ENCODE measurements around the gene OSTN. TPM values are rescaled to one million over a fixed set of nuclear protein-coding genes. Genes with fewer than 3 reads are reported as not detected.
A peak's percentile ranks its signal among the peaks of the same experiment; 100 is the strongest.
"Not testable (repeated sequence)": the region's sequence is repeated elsewhere in the genome, so short reads cannot be mapped to it uniquely, and the experiment has no call there.

Gene OSTN
- total and polyA plus RNA-seq, 2 experiments from 2014 or later = not detected

- not testable (repeated sequence) for H3K27me3 ChIP-seq (ENCODE audit: insufficient read depth); H3K4me1 Mint-ChIP-seq; H3K36me3 ChIP-seq (ENCODE audit: insufficient read depth); H3K27me3 Mint-ChIP-seq (ENCODE audit: insufficient read depth, low read depth, poor library complexity); H3K79me2 ChIP-seq (replicated peaks; ENCODE audit: insufficient read depth); H3K4me3 ChIP-seq; H3K27ac ChIP-seq (ENCODE audit: low read depth); H3F3A ChIP-seq (replicated peaks; ENCODE audit: low read depth); H3K27ac Mint-ChIP-seq; ATAC-seq; H2AFZ ChIP-seq; H3K4me1 ChIP-seq (ENCODE audit: insufficient read depth); H3K4me3 Mint-ChIP-seq; H3K36me3 Mint-ChIP-seq (ENCODE audit: low read depth); H3K9me2 ChIP-seq (ENCODE audit: insufficient read depth); DNase-seq (ENCODE audit: low spot score); H3K4me2 ChIP-seq; H4K20me1 ChIP-seq (replicated peaks; ENCODE audit: insufficient read depth)
- H3K9me3 Mint-ChIP-seq = peaks cover 13% of the 10 kb centered on the region
Observed at GRCh38 chr3:191185382-191185781, 13.7 kb upstream of the OSTN start.

GRCh38 chr3:191188246-191188645 lies 10.8 kb upstream of the OSTN start:
- H3K27me3 Mint-ChIP-seq (ENCODE audit: insufficient read depth, low read depth, poor library complexity); H3K79me2 ChIP-seq (replicated peaks; ENCODE audit: insufficient read depth); DNase-seq (ENCODE audit: low spot score); ATAC-seq; H3K27me3 ChIP-seq (ENCODE audit: insufficient read depth); H3K4me3 ChIP-seq; H4K20me1 ChIP-seq (replicated peaks; ENCODE audit: insufficient read depth); H3K4me1 Mint-ChIP-seq; H3K9me2 ChIP-seq (ENCODE audit: insufficient read depth); H3K27ac Mint-ChIP-seq; H3K4me1 ChIP-seq (ENCODE audit: insufficient read depth); H2AFZ ChIP-seq; H3K36me3 Mint-ChIP-seq (ENCODE audit: low read depth); H3F3A ChIP-seq (replicated peaks; ENCODE audit: low read depth); H3K36me3 ChIP-seq (ENCODE audit: insufficient read depth); H3K4me2 ChIP-seq; H3K4me3 Mint-ChIP-seq; H3K27ac ChIP-seq (ENCODE audit: low read depth): not testable (repeated sequence)
- H3K9me3 Mint-ChIP-seq = peaks cover 20% of the 10 kb centered on the region

- H3K4me1 Mint-ChIP-seq; H3K79me2 ChIP-seq (replicated peaks; ENCODE audit: insufficient read depth): not testable (repeated sequence)
Observed at GRCh38 chr3:191192270-191192669, 6.8 kb upstream of the OSTN start.

GRCh38 chr3:191192941-191193340 lies 6.1 kb upstream of the OSTN start:
- Histone ChIP-seq H3K9me2 (ENCODE audit: insufficient read depth) (0 out of 2 replicates have a peak, but pooled peaks cover 3% of the 10 kb centered on the region), H3K27me3 (ENCODE audit: insufficient read depth) (no peaks in the 10 kb centered on the region), H4K20me1 (replicated peaks; ENCODE audit: insufficient read depth) (no peaks in the 10 kb centered on the region), H3K4me2 (no peak overlapping the region), H3K79me2 (replicated peaks; ENCODE audit: insufficient read depth) (no peaks in the 10 kb centered on the region), H2AFZ (peak overlapping the region; percentile 32; the same call in 1 of the 2 replicates), H3F3A (replicated peaks; ENCODE audit: low read depth) (no peaks in the 10 kb centered on the region), H3K36me3 (ENCODE audit: insufficient read depth) (no peaks in the 10 kb centered on the region), H3K4me1 (ENCODE audit: insufficient read depth) (no peaks in the 10 kb centered on the region), H3K27ac (ENCODE audit: low read depth) (no peak overlapping the region), H3K4me3 (no peak overlapping the region)
- no peak for ATAC-seq
- Mint-ChIP-seq H3K27me3 (ENCODE audit: insufficient read depth, low read depth, poor library complexity) (peaks cover 2% of the 10 kb centered on the region), H3K4me3 (no peak overlapping the region), H3K9me3 (peaks cover 6% of the 10 kb centered on the region; the same call in 2 of the 3 replicates), H3K4me1 (no peaks in the 10 kb centered on the region), H3K27ac (no peak overlapping the region), H3K36me3 (ENCODE audit: low read depth) (0 out of 3 replicates have a peak, but pooled peaks cover 6% of the 10 kb centered on the region)
- no peak for DNase-seq (ENCODE audit: low spot score)
- no peak for TF ChIP-seq ETS1 (IDR thresholded peaks at IDR 0.05)
- TF ChIP-seq ZNF331 (CRISPR knock-in tag; IDR thresholded peaks at IDR 0.05; ENCODE audit: low read depth) = no peak
- TF ChIP-seq EZH2 (IDR thresholded peaks at IDR 0.05; ENCODE audit: low read depth, unreplicated experiment) = no peak
- no peak for TF ChIP-seq EZH2phosphoT487 (IDR thresholded peaks at IDR 0.05; ENCODE audit: unreplicated experiment)
- no peak for TF ChIP-seq REST (IDR thresholded peaks at IDR 0.05; ENCODE audit: unreplicated experiment)

More at GRCh38 chr3:191192270-191192669, 6.8 kb upstream of the OSTN start:
- H3K27me3 ChIP-seq (ENCODE audit: insufficient read depth); H4K20me1 ChIP-seq (replicated peaks; ENCODE audit: insufficient read depth); H3K4me2 ChIP-seq; H3K4me1 ChIP-seq (ENCODE audit: insufficient read depth); H3K4me3 ChIP-seq; DNase-seq (ENCODE audit: low spot score); H3K27ac Mint-ChIP-seq; ATAC-seq; H3K27me3 Mint-ChIP-seq (ENCODE audit: insufficient read depth, low read depth, poor library complexity); H3K27ac ChIP-seq (ENCODE audit: low read depth); H3K4me3 Mint-ChIP-seq; H3K36me3 Mint-ChIP-seq (ENCODE audit: low read depth); H3F3A ChIP-seq (replicated peaks; ENCODE audit: low read depth); H3K9me2 ChIP-seq (ENCODE audit: insufficient read depth); H3K36me3 ChIP-seq (ENCODE audit: insufficient read depth); H3K9me3 Mint-ChIP-seq: not testable (repeated sequence)
- H2AFZ ChIP-seq = 0 out of 2 replicates have a peak overlapping the region, but pooled peaks have one; percentile 32

All from GM23338 (cell line).